ENCODE measurements around the gene EZR.

DNA sequence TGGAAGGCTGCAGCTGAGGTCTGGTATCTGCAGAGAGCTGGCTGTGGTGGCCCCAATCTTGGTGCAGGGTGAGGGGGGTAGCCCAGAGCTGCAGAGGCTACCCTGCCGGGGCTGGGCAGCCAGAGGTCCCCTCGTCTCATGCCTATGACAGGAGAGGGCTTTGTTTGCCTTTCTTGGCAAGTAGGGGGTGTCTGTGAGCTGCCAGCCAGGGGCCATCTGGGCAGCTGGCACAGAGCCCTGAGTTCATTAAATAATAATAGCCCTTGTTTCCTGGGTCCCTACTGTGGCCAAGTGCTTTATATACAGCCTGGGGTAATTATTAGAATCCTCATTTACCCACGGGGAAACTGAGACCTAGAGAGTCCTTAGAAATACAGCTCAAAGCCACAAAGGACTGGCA lies 66.6 kb downstream of the EZR start:
- TF ChIP-seq, protein P1, sequence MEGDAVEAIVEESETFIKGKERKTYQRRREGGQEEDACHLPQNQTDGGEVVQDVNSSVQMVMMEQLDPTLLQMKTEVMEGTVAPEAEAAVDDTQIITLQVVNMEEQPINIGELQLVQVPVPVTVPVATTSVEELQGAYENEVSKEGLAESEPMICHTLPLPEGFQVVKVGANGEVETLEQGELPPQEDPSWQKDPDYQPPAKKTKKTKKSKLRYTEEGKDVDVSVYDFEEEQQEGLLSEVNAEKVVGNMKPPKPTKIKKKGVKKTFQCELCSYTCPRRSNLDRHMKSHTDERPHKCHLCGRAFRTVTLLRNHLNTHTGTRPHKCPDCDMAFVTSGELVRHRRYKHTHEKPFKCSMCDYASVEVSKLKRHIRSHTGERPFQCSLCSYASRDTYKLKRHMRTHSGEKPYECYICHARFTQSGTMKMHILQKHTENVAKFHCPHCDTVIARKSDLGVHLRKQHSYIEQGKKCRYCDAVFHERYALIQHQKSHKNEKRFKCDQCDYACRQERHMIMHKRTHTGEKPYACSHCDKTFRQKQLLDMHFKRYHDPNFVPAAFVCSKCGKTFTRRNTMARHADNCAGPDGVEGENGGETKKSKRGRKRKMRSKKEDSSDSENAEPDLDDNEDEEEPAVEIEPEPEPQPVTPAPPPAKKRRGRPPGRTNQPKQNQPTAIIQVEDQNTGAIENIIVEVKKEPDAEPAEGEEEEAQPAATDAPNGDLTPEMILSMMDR (IDR thresholded peaks at IDR 0.05): peak in 1 of 6 experiments; percentile 6
- no peak for TF ChIP-seq POLR2A (IDR thresholded peaks at IDR 0.05)

Data from esophagus squamous epithelium (tissue), 4 donors.